ENCODE measurements around the gene GALNT16.
"Not testable (repeated sequence)": the region's sequence is repeated elsewhere in the genome, so short reads cannot be mapped to it uniquely, and the experiment has no call there.

The GALNT16 gene

GRCh38 chr14:69284170-69284569 lies 24.2 kb downstream of the GALNT16 start:
- no peak for DNase-seq (ENCODE audit: low read depth)
- no peak for TF ChIP-seq CTCF (conservative IDR thresholded peaks at IDR 0.05; ENCODE audit: low read length)
- H3K4me3 ChIP-seq (ENCODE audit: low read length) = no peak overlapping the region

GRCh38 chr14:69285661-69286255 lies 25.8 kb downstream of the GALNT16 start:
- no peak for TF ChIP-seq CTCF (conservative IDR thresholded peaks at IDR 0.05; ENCODE audit: low read length)
- H3K4me3 ChIP-seq (ENCODE audit: low read length) = no peak overlapping the region
- no peak for DNase-seq (ENCODE audit: low read depth)

- no peak for DNase-seq (ENCODE audit: low read depth)
- TF ChIP-seq CTCF (conservative IDR thresholded peaks at IDR 0.05; ENCODE audit: low read length) = no peak; the same call in 1 of the 2 replicates
- no peak overlapping the region for H3K4me3 ChIP-seq (ENCODE audit: low read length)
Measured at GRCh38 chr14:69287098-69288010, 27.4 kb downstream of the GALNT16 start.

- TF ChIP-seq CTCF (conservative IDR thresholded peaks at IDR 0.05; ENCODE audit: low read length) = peak; percentile 57
- no peak overlapping the region for H3K4me3 ChIP-seq (ENCODE audit: low read length)
- peak; percentile 92 for DNase-seq (ENCODE audit: low read depth)
Measured at GRCh38 chr14:69288011-69288771, 28.2 kb downstream of the GALNT16 start.

- H3K4me3 ChIP-seq (ENCODE audit: low read length) = no peak overlapping the region
- peak; percentile 94 for DNase-seq (ENCODE audit: low read depth)
- TF ChIP-seq CTCF (conservative IDR thresholded peaks at IDR 0.05; ENCODE audit: low read length) = 0 out of 2 replicates have a peak, but pooled peaks have one; percentile 2
Measured at GRCh38 chr14:69288956-69289705, 29.2 kb downstream of the GALNT16 start.

GRCh38 chr14:69289811-69290520 lies 30.0 kb downstream of the GALNT16 start:
- no peak overlapping the region for H3K4me3 ChIP-seq (ENCODE audit: low read length)
- DNase-seq (ENCODE audit: low read depth) = peak; percentile 35
- TF ChIP-seq CTCF (conservative IDR thresholded peaks at IDR 0.05; ENCODE audit: low read length) = no peak

GRCh38 chr14:69290881-69291280 lies 30.9 kb downstream of the GALNT16 start:
- not testable (repeated sequence) for H3K4me3 ChIP-seq (ENCODE audit: low read length)

More at GRCh38 chr14:69290881-69291280, 30.9 kb downstream of the GALNT16 start:
- not testable (repeated sequence) for DNase-seq (ENCODE audit: low read depth)

Data from AG10803 (cell line).